Esophagus squamous epithelium (tissue), 4 donors: ENCODE data around the gene PSMB7.

ENCODE experiments used
- POLR2A ChIP-seq, 4 donors: fragments of 450-650 bp; IDR thresholded peaks; one replicate each; pipeline ENCODE4 v1.6.1; 2017; ENCODE audit warnings: antibody characterized with exemption in 4 of 4, mild to moderate bottlenecking in 4 of 4, moderate library complexity in 3 of 4
- TF ChIP-seq, protein P1 (sequence below), 6 experiments: fragments of 450-650 bp in 4 of 6; fragments of 200-600 bp in 2 of 6; sonication (generic) in 2 of 6; IDR thresholded peaks; one replicate each; pipeline ENCODE4 v1.5.1; 2016 to 2019; ENCODE audit warnings: antibody characterized with exemption in 6 of 6, mild to moderate bottlenecking in 4 of 6, moderate library complexity in 4 of 6

DNA sequence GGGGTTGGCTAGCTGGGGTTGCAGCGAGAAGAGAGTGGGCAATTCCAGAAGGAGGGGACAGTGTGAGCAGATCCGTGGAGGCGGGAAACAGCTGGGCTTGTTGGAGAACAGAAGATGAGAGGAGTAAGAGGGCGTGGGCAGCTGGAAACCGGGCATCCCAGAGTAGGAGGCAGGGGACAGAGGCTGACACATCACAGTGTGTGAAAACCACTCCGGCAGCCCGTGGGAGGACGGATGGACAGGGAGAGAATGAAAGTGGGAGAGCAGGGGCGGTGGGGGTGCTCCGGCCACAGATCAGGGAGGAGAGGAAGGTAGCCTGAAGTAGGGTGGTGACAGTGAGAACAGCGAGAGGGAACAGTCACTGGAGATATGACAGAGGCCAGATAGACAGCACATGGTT, 8.3 kb upstream of the PSMB7 start:
- TF ChIP-seq, protein P1, sequence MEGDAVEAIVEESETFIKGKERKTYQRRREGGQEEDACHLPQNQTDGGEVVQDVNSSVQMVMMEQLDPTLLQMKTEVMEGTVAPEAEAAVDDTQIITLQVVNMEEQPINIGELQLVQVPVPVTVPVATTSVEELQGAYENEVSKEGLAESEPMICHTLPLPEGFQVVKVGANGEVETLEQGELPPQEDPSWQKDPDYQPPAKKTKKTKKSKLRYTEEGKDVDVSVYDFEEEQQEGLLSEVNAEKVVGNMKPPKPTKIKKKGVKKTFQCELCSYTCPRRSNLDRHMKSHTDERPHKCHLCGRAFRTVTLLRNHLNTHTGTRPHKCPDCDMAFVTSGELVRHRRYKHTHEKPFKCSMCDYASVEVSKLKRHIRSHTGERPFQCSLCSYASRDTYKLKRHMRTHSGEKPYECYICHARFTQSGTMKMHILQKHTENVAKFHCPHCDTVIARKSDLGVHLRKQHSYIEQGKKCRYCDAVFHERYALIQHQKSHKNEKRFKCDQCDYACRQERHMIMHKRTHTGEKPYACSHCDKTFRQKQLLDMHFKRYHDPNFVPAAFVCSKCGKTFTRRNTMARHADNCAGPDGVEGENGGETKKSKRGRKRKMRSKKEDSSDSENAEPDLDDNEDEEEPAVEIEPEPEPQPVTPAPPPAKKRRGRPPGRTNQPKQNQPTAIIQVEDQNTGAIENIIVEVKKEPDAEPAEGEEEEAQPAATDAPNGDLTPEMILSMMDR (IDR thresholded peaks at IDR 0.05) = no peak
- TF ChIP-seq POLR2A (IDR thresholded peaks at IDR 0.05) = no peak
